Activated B cell treated with CpG ODN at 0.5 μM for 24 hours (primary cell): Measurements from ENCODE around the gene ARHGEF38. TPM values are rescaled to one million over a fixed set of nuclear protein-coding genes. Genes with fewer than 3 reads are reported as not detected.

Experiments
- ATAC-seq: fragments of 200-7000 bp; cut with Tn5 transposase; one replicate; pipeline ENCODE4 v1.10.0; 2021; ENCODE audit warnings: low read depth, mild to moderate bottlenecking, moderate library complexity
- CTCF ChIA-PET: fragments of 350-600 bp; sonication (Branson Sonifier 250); formaldehyde crosslinking; loops from one replicate; lab custom pipeline; 2021; ENCODE audit warnings: antibody characterized with exemption; lab: Charles Lee
- POLR2A ChIA-PET: fragments of 350-600 bp; sonication (Branson Sonifier 250); formaldehyde crosslinking; loops from one replicate; lab custom pipeline; 2021; ENCODE audit warnings: antibody characterized with exemption; lab: Charles Lee
- DNase-seq: peaks from one replicate; pipeline ENCODE4 v3.0.0; 2022
- H3K27ac Mint-ChIP-seq: one replicate; pipeline ENCODE4 v1.8.0; 2020; ENCODE audit warnings: mixed read lengths
- H3K27me3 Mint-ChIP-seq: one replicate; pipeline ENCODE4 v1.8.0; 2021; ENCODE audit warnings: mixed read lengths
- H3K36me3 Mint-ChIP-seq: one replicate; pipeline ENCODE4 v1.8.0; 2021; ENCODE audit warnings: low read depth, mixed read lengths
- H3K4me1 Mint-ChIP-seq: one replicate; pipeline ENCODE4 v1.8.0; 2021; ENCODE audit warnings: mixed read lengths
- H3K4me3 Mint-ChIP-seq: one replicate; pipeline ENCODE4 v1.8.0; 2020; ENCODE audit warnings: mild to moderate bottlenecking, mixed read lengths
- H3K9me3 Mint-ChIP-seq: one replicate; pipeline ENCODE4 v1.8.0; 2020; ENCODE audit warnings: mixed read lengths
- intact Hi-C: fragments of 100-400 bp; cut with micrococcal nuclease; formaldehyde crosslinking; loops from one replicate; pipeline ENCODE4 v1.15.1; 2024
- total RNA-seq: library from RNA; stranded (reverse); gene quantifications from 2 replicates; pipeline ENCODE4 v1.2.3, GENCODE V29; 2022
- TF ChIP-seq, protein P1 (sequence below): fragments of 200-600 bp; IDR thresholded peaks from one replicate; pipeline ENCODE4 v1.8.0; 2022; ENCODE audit warnings: antibody characterized with exemption, mild to moderate bottlenecking

The ARHGEF38 gene
- total RNA-seq, 1 donor from 2014 or later, result not detected

DNA sequence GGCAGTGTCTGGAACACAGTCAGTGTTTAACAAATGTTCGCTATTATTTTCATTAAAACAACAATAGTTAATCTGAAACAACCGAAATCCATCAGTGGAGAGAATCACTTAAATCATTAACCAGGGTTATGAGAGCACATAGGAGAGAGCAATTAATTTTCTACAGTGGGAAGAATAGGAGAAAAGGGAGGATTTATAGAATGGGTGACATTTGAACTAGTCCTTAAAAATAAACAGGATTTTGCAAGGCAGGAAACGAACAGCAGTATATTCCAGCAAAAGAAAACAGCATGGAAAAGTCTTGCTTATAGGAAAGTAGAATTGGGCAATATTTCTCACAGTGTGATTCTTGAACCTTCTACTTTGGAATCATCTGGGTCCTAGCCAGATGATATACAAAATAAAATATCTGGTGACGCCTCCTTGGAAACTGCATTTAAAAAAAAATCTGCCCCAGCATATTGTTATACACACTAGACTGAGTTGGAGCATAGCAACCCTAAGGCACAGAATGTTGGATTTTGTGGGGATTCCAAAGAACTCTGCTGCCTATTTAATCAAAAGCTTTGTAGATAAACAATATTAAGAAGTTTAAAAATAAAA lies 100.0 kb downstream of the ARHGEF38 start:
- no peaks in the 10 kb centered on the region for H3K9me3 Mint-ChIP-seq
- ATAC-seq (no peak), DNase-seq (no peak)
- H3K27me3 Mint-ChIP-seq, result peaks cover 6% of the 10 kb centered on the region
- TF ChIP-seq, protein P1, sequence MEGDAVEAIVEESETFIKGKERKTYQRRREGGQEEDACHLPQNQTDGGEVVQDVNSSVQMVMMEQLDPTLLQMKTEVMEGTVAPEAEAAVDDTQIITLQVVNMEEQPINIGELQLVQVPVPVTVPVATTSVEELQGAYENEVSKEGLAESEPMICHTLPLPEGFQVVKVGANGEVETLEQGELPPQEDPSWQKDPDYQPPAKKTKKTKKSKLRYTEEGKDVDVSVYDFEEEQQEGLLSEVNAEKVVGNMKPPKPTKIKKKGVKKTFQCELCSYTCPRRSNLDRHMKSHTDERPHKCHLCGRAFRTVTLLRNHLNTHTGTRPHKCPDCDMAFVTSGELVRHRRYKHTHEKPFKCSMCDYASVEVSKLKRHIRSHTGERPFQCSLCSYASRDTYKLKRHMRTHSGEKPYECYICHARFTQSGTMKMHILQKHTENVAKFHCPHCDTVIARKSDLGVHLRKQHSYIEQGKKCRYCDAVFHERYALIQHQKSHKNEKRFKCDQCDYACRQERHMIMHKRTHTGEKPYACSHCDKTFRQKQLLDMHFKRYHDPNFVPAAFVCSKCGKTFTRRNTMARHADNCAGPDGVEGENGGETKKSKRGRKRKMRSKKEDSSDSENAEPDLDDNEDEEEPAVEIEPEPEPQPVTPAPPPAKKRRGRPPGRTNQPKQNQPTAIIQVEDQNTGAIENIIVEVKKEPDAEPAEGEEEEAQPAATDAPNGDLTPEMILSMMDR, result no peak
- H3K36me3 Mint-ChIP-seq, result no peaks in the 10 kb centered on the region
- POLR2A ChIA-PET, result no interaction called here
- no peak overlapping the region for H3K4me3 Mint-ChIP-seq
- intact Hi-C loops, result no loop called here
- CTCF ChIA-PET, result no interaction called here
- no peaks in the 10 kb centered on the region for H3K4me1 Mint-ChIP-seq
- no peak overlapping the region for H3K27ac Mint-ChIP-seq

DNA sequence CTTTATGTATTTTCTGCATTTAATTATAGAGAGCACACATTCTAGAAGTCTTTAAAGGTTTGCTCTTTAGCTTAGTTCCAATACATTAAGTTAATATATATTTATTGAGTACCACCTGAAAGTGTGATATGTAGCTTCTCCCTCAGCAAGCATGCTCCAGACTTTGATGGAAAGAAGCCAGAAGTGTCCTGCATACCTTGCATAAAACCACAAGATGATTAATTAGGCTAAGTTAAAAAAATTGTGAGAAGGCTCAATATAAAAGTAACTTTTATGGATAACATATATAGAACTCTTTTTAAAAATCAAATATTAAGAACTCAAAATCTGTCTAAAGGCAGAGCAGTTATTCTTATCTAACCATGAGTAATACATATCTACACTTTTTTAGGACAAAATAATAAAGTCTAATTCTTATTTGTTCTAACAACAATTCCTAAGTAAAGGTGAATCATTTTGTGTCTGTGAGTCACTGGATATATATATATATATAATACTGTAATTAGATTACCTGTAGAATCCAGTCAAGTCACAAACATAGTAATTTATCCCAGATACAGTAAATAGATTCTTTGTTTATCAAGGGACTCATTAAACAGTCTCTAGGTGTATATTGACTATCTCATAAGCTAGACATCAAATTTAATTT lies 104.8 kb downstream of the ARHGEF38 start:
- Mint-ChIP-seq H3K36me3 (no peaks in the 10 kb centered on the region), H3K9me3 (no peaks in the 10 kb centered on the region), H3K27me3 (no peaks in the 10 kb centered on the region), H3K4me1 (no peaks in the 10 kb centered on the region), H3K4me3 (no peak overlapping the region), H3K27ac (no peak overlapping the region)
- ATAC-seq, result no peak
- TF ChIP-seq, protein P1, result no peak
- CTCF ChIA-PET, result no interaction called here
- POLR2A ChIA-PET, result no interaction called here
- no peak for DNase-seq
- intact Hi-C loops, result no loop called here

GRCh38 chr4:105659190-105659589 lies 106.8 kb downstream of the ARHGEF38 start:
- ChIA-PET CTCF (no interaction called here), POLR2A (no interaction called here)
- H3K9me3 Mint-ChIP-seq, result no peaks in the 10 kb centered on the region
- no peaks in the 10 kb centered on the region for H3K36me3 Mint-ChIP-seq
- TF ChIP-seq, protein P1, result no peak
- ATAC-seq (no peak), DNase-seq (no peak)
- H3K27ac Mint-ChIP-seq, result no peak overlapping the region
- no peaks in the 10 kb centered on the region for H3K4me1 Mint-ChIP-seq
- H3K4me3 Mint-ChIP-seq, result no peak overlapping the region
- intact Hi-C loops, result no loop called here
- no peaks in the 10 kb centered on the region for H3K27me3 Mint-ChIP-seq

DNA sequence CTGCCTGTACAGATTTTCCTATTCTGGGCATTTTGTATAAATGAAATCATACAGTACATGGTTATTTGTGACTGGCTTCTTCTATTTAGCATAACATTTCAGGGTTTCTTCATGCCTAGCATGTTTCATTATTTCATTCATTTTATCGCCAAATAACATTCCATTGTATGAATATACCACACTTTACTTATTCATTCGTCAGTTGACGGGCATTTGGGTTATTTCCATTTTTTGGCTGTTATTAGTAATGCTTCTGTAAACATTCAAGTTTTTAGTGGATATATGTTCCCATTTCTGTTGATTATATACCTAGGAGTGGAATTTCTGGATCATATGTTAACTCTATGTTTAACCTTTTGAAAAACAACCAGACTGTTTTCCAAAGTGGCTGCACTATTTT lies 108.6 kb downstream of the ARHGEF38 start:
- Mint-ChIP-seq H3K9me3 (no peaks in the 10 kb centered on the region), H3K4me3 (no peak overlapping the region), H3K27me3 (no peaks in the 10 kb centered on the region), H3K36me3 (no peaks in the 10 kb centered on the region), H3K4me1 (no peaks in the 10 kb centered on the region), H3K27ac (no peak overlapping the region)
- DNase-seq (no peak), ATAC-seq (no peak)
- POLR2A ChIA-PET, result no interaction called here
- CTCF ChIA-PET, result no interaction called here
- intact Hi-C loops, result no loop called here
- TF ChIP-seq, protein P1, result no peak

- DNase-seq (no peak), ATAC-seq (no peak)
- no peaks in the 10 kb centered on the region for H3K9me3 Mint-ChIP-seq
- CTCF ChIA-PET, result no interaction called here
- no peak overlapping the region for H3K27ac Mint-ChIP-seq
- TF ChIP-seq, protein P1, result no peak
- POLR2A ChIA-PET, result no interaction called here
- no peaks in the 10 kb centered on the region for H3K27me3 Mint-ChIP-seq
- no peaks in the 10 kb centered on the region for H3K4me1 Mint-ChIP-seq
- intact Hi-C loops, result no loop called here
- H3K36me3 Mint-ChIP-seq, result no peaks in the 10 kb centered on the region
- H3K4me3 Mint-ChIP-seq, result no peak overlapping the region
These were observed 110.7 kb downstream of the ARHGEF38 start for GRCh38 chr4:105662935-105663675.
